ENCODE measurements around the gene U2AF2. TPM values are rescaled to one million over a fixed set of nuclear protein-coding genes. Genes with fewer than 3 reads are reported as not detected.

U2AF2 gene
- total and polyA plus RNA-seq, 2 of the 8 experiments (the other 6 are each of a cell fraction or from before 2014, with no cell fraction given) = 162 to 252 TPM

- H3K27me3 ChIP-seq (replicated peaks in 1 of 4; ENCODE audit: control insufficient read depth in 3 of 4, extremely low read depth in 1 of 4, insufficient read depth in 3 of 4, low read length in 3 of 4) = no peaks in the 10 kb centered on the region; a peak in 1 of 7 replicates
- no peak overlapping the region for H3K56ac ChIP-seq (replicated peaks; ENCODE audit: insufficient read length, low read depth, low read length)
- no peak overlapping the region for H2AFZ ChIP-seq (ENCODE audit: low read length)
- no peak overlapping the region for H4K8ac ChIP-seq (ENCODE audit: extremely low read depth, insufficient read depth, low read length)
- no peaks in the 10 kb centered on the region for H3K9me3 ChIP-seq (ENCODE audit: insufficient read depth in 2 of 2, low read depth in 1 of 2, low read length in 1 of 2)
- H3K4me3 ChIP-seq (ENCODE audit: extremely low read depth in 1 of 4, insufficient read depth in 2 of 4, low read depth in 3 of 4, low read length in 4 of 4) = no peak overlapping the region
- H3K4ac ChIP-seq (replicated peaks; ENCODE audit: insufficient read length, low read depth, low read length) = no peak overlapping the region
- no peak overlapping the region for H3K23ac ChIP-seq (ENCODE audit: insufficient read length)
- H3K36me3 ChIP-seq (ENCODE audit: control insufficient read depth in 2 of 4, insufficient read depth in 4 of 4, low read length in 3 of 4) = peaks cover 7 to 28% (median 23%) of the 10 kb centered on the region in 4 experiments; a peak in 7 of 8 replicates
- no peak overlapping the region for H2BK12ac ChIP-seq (ENCODE audit: low read depth, low read length)
- H3K27ac ChIP-seq (ENCODE audit: low read depth, low read length) = no peak overlapping the region
- no peak overlapping the region for H4K5ac ChIP-seq (ENCODE audit: insufficient read length, low read depth, low read length)
- peaks cover 0 to 46% of the 10 kb centered on the region in 2 experiments; a peak in 2 of 4 replicates for H3K79me2 ChIP-seq (ENCODE audit: control insufficient read depth in 1 of 2, insufficient read depth in 2 of 2, low read length in 2 of 2)
- CTCF ChIA-PET (ENCODE audit: partially characterized antibody) = interaction anchor here (0.6 to 1.7 kb wide), 4 partner anchors 15 to 575 kb away, joined by 3 to 4 read pairs (median 4); no protein-coding TSS in a partner anchor
- no peaks in the 10 kb centered on the region for H3K23me2 ChIP-seq (ENCODE audit: low read depth, low read length)
- H2BK5ac ChIP-seq (ENCODE audit: low read depth, low read length) = no peak overlapping the region
- 89% methylated on average over 22 of the region's 22 CpGs; no CpG with 5 or more reads in 1 of the 2 experiments for WGBS, 2 experiments (ENCODE audit: extremely low coverage in 1 of 2, insufficient coverage in 1 of 2, insufficient read length in 1 of 2, insufficient replicate concordance in 2 of 2, low coverage in 1 of 2, low lambda C conversion rate in 2 of 2, missing lambda C conversion rate in 1 of 2)
- H4K91ac ChIP-seq (replicated peaks; ENCODE audit: insufficient read length, low read length) = no peak overlapping the region
- H3K18ac ChIP-seq (ENCODE audit: extremely low read depth, low read length) = no peak overlapping the region
- no peak for FAIRE-seq
- H2BK120ac ChIP-seq (replicated peaks; ENCODE audit: low read depth, low read length) = no peak overlapping the region
- H3K4me1 ChIP-seq (replicated peaks in 1 of 4; ENCODE audit: control insufficient read depth in 3 of 4, insufficient read depth in 4 of 4, low read length in 3 of 4) = no peaks in the 10 kb centered on the region
- H3K79me1 ChIP-seq (ENCODE audit: low read depth, low read length) = peaks cover 21% of the 10 kb centered on the region
- no peak overlapping the region for H3K14ac ChIP-seq (ENCODE audit: insufficient read length)
- H2AK5ac ChIP-seq (ENCODE audit: low read depth, low read length) = no peak overlapping the region
- no peak overlapping the region for H2BK15ac ChIP-seq (ENCODE audit: low read length)
- H3K4me2 ChIP-seq (ENCODE audit: insufficient read depth in 1 of 2, low read depth in 2 of 2, low read length in 2 of 2) = no peak overlapping the region
- no peak for DNase-seq (ENCODE audit: low read depth in 1 of 2, low spot score in 2 of 2)
- H3K9ac ChIP-seq (replicated peaks in 1 of 4; ENCODE audit: extremely low read depth in 1 of 4, low read depth in 3 of 4, low read length in 3 of 4) = 0 out of 7 replicates have a peak overlapping the region, but pooled peaks of 1 of the 4 experiments have one; percentile 32
- no peak overlapping the region for H2BK20ac ChIP-seq (ENCODE audit: low read length)
- H4K20me1 ChIP-seq (replicated peaks in 1 of 2; ENCODE audit: control insufficient read depth in 1 of 2, insufficient read depth in 2 of 2, low read length in 2 of 2) = peaks cover 8 to 36% of the 10 kb centered on the region in 2 experiments
- POLR2A ChIA-PET (ENCODE audit: partially characterized antibody) = interaction anchor here (1.1 to 1.9 kb wide), 5 partner anchors 8 to 36 kb away, joined by 3 to 5 read pairs (median 4); no protein-coding TSS in a partner anchor
- TF ChIP-seq RXRA (IDR thresholded peaks at IDR 0.05; ENCODE audit: insufficient read depth, low read depth, low read length) (no peak), SP4 (IDR thresholded peaks at IDR 0.05; ENCODE audit: low read length) (no peak), CTBP2 (IDR thresholded peaks at IDR 0.05; ENCODE audit: borderline replicate concordance, insufficient read depth, insufficient read length, low read length) (no peak), EZH2 (IDR thresholded peaks at IDR 0.05; ENCODE audit: low read depth, low read length, severe bottlenecking) (no peak), NANOG (IDR thresholded peaks at IDR 0.05; ENCODE audit: insufficient read depth, low read depth, low read length, poor library complexity, severe bottlenecking) (no peak), KDM5A (IDR thresholded peaks at IDR 0.05; ENCODE audit: low read length) (no peak), POLR2AphosphoS5 (IDR thresholded peaks at IDR 0.05; ENCODE audit: low read depth, low read length) (no peak), E2F6 (IDR thresholded peaks at IDR 0.05) (no peak), HDAC2 (IDR thresholded peaks at IDR 0.05; ENCODE audit: borderline replicate concordance in 1 of 2, low read depth in 2 of 2, low read length in 2 of 2) (no peak), KDM4A (IDR thresholded peaks at IDR 0.05; ENCODE audit: low read depth, low read length, severe bottlenecking) (no peak)
These were observed 28.8 kb downstream of the U2AF2 start for GRCh38 chr19:55683449-55684261.

Data from H1 (cell line).